ENCODE results near the gene SMAD4.
"Not testable (repeated sequence)": the region's sequence is repeated elsewhere in the genome, so short reads cannot be mapped to it uniquely, and the experiment has no call there.

Gene SMAD4

GRCh38 chr18:51070545-51070944 lies 40.5 kb downstream of the SMAD4 start:
- DNase-seq (ENCODE audit: low read depth), result peak; percentile 95

- no peak for DNase-seq (ENCODE audit: low read depth)
These were observed 42.7 kb downstream of the SMAD4 start for GRCh38 chr18:51072586-51073313.

GRCh38 chr18:51074605-51075004 lies 44.6 kb downstream of the SMAD4 start:
- no peak for DNase-seq (ENCODE audit: low read depth)

- DNase-seq (ENCODE audit: low read depth), result no peak
These were observed 46.5 kb downstream of the SMAD4 start for GRCh38 chr18:51076503-51076902.

- DNase-seq (ENCODE audit: low read depth), result peak; percentile 89
These were observed 47.2 kb downstream of the SMAD4 start for GRCh38 chr18:51077217-51077616.

GRCh38 chr18:51078026-51078425 lies 48.0 kb downstream of the SMAD4 start:
- no peak for DNase-seq (ENCODE audit: low read depth)

GRCh38 chr18:51082571-51083267 lies 52.7 kb downstream of the SMAD4 start:
- DNase-seq (ENCODE audit: low read depth), result peak; percentile 60

DNA sequence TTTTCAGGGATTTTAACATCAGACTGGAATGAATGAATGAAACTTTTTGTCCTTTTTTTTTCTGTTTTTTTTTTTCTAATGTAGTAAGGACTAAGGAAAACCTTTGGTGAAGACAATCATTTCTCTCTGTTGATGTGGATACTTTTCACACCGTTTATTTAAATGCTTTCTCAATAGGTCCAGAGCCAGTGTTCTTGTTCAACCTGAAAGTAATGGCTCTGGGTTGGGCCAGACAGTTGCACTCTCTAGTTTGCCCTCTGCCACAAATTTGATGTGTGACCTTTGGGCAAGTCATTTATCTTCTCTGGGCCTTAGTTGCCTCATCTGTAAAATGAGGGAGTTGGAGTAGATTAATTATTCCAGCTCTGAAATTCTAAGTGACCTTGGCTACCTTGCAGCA lies 53.4 kb downstream of the SMAD4 start:
- no peak for DNase-seq (ENCODE audit: low read depth)

DNA sequence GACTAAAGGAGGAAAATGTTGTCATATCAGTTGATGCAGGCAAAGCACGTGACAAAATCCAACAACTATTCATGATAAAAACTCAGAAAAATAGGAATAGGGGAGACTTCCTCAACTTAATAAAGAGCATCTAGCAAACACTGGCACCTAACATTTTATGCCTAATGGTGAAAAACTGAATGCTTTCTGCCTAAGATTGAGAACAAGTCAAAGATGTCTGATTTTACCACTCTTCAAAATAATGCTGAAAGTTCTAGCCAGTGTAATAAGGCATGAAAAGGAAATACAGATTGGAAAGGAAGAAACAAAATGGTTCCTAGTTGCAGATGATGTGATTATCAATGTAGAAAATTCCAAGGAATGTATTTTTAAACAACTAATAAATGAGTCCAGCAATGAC lies 58.4 kb downstream of the SMAD4 start:
- no peak for DNase-seq (ENCODE audit: low read depth)

DNA sequence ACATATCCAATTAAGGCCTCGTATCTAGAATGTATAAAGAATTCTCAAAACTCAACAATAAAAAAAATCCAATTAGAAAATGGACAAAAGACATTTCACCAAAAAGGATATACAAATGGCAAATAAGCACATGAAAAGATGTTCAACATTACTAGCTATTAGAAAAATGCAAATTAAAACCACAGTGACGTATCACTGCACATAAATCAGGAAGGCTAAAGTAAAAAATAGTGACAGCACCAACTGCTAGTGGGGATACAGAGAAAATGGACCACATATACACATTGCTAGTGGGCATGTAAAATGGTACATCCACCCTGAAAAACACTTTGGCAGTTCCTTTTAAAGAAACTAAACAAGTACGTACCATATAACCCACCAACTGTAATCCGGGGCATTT lies 59.7 kb downstream of the SMAD4 start:
- DNase-seq (ENCODE audit: low read depth), result no peak

DNA sequence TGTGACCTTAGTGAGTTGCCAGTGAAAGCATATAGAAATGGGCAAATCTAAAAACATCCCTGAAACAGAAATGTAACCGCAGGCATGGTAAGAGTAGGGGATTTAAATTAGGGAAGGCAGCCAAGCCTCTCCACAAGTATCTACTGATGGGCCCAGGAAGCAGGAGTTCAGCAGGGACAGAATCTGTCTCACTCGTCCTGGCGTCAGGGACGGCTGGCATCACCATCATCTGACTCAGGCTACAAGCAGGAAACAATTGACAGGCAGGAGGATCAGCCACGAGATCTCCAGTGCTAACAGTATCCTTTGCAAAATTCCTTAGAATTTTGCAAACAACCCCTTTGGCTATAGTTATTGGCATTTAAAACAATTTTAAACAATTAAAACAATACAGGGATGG lies 61.3 kb downstream of the SMAD4 start:
- DNase-seq (ENCODE audit: low read depth), result no peak

GRCh38 chr18:51092117-51092516 lies 62.1 kb downstream of the SMAD4 start:
- no peak for DNase-seq (ENCODE audit: low read depth)

GRCh38 chr18:51092967-51093366 lies 63.0 kb downstream of the SMAD4 start:
- not testable (repeated sequence) for DNase-seq (ENCODE audit: low read depth)

- no peak for DNase-seq (ENCODE audit: low read depth)
These were observed 67.2 kb downstream of the SMAD4 start for GRCh38 chr18:51097021-51097822.

DNA sequence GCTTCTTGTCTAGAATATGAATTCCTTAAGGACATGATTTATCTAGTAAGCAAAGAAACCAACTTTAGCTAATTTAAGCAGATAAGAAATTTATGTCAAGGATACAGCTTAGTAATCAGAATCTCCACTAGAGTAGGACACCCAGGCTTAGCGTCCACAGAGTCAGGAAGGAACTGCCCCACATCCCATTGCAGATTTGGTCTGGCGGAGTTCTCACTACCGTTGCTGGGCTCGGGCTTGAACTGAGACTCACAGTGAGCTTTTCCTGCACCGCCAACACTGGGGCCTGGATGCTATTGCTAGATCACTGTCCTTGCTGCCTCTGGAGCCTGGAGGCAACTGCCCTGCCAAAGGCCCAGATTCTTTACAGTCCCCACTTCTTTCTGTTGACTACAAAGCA lies 68.1 kb downstream of the SMAD4 start:
- no peak for DNase-seq (ENCODE audit: low read depth)

- DNase-seq (ENCODE audit: low read depth), result no peak
These were observed 68.5 kb downstream of the SMAD4 start for GRCh38 chr18:51098513-51098912.

DNA sequence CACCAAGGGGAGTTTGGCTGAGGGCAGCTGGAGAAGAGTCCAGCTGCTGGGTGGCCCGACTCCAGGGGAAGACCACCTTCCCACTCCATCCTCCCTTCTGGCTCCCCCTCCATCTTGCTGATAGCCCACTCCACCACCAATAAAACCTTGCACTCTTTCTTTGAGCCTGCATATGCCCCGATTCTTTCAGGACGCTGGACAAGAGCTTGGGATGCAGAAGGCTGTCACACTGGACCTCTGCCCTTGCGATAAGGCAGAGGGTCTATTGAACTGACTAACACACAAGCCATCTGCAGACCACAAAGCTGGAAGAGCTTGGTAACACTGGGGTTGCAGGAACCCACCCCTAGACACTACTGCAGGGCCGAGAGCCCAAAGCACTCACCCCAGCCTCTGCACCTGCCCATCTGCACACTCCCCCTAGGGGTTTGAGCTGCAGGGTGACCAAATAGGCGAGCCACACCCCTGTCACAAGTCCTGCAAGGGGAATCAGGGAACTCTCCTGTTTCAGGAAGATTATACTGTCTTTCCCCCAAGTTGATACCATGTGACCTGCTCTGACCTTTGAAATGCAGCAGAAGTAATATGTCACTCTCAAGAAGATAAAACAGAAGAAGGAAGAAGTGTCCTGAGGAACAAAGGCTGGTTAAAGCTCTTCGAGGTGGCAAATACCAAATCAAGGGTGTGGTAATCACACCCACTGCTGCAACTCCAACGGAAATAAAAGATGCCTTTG lies 70.5 kb downstream of the SMAD4 start:
- DNase-seq (ENCODE audit: low read depth), result no peak

DNA sequence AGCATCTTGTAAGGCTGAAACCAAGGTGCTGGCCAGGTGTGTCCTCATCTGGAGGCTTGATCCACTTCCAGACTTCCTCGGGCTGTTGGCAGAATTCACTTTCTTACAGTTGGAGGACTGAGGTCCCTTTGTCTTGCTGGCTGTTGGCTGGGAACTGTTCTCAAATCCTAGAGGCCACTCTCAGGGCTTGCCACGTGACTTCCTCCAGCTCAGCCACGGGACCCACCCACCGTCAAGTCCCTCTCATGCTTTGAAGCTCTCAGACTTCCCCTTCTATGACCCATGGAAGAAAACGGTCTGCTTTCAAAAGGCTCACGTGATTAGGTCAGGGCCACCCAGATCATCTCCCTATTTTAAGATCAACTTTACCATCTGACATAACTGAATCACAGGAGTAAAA lies 77.1 kb downstream of the SMAD4 start:
- no peak for DNase-seq (ENCODE audit: low read depth)

DNA sequence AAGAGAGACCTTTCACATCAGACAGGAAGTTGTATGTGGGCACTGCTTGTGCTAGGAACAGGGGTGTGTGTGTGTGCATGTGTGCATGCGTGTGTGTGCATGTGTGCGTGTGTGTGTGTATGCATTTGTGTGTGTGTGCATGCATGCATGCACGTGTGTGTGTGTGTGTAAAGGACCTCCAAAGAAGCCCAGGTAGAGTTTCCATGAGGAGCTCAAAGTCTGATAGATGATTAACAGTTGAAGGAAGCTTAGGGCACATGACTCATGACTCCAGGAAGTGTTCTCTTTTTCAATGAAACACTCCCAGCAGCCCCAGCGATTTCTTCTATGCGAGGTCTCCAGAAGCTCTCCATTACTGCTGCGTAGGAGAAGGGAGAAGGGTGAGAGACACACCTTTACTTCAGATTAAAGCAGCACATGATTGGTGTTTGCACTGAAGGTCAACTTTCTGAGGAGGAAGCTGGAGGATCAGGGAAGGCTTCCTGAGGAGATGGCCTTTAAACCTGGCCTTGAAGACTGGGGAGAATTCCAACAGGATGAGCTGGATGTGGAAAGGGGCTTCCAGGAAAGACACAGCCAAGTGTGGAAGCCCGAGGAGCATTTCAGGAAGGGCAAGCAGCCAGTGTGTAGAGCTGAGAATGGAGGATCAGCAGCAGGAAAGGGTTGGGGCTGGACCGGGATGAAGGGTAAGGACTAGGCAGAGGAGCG lies 77.7 kb downstream of the SMAD4 start:
- peak; percentile 15 for DNase-seq (ENCODE audit: low read depth)

DNA sequence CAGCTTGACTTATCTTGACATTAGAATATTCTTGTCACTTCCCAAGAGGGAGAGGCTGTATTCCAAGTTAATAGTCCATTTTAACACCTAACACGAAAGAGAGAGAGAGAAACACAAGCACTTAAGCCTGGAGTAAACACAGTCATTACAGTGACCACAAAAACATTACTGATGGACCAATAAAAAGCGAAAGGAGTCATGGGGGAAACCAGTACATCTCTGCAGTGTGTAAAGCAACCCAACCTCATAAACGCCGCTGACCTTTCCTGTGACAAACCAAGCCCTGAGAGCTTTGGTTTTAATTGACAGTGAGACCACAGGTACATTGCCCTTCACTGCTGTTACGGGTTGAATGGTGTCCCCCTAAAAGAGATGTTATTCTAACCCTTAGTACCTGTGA lies 78.3 kb downstream of the SMAD4 start:
- DNase-seq (ENCODE audit: low read depth), result no peak

- DNase-seq (ENCODE audit: low read depth), result peak; percentile 13
These were observed 80.2 kb downstream of the SMAD4 start for GRCh38 chr18:51110073-51110797.

All from iris pigment epithelial cell (primary cell).